IMR-90 (cell line): ENCODE data around the gene ZDHHC3. TPM values are rescaled to one million over a fixed set of nuclear protein-coding genes. Genes with fewer than 3 reads are reported as not detected.

Experiments
- ATAC-seq: fragments of 200-7000 bp; cut with Tn5 transposase; 2 replicates; pipeline ENCODE4 v1.9.1; 2020; ENCODE audit warnings: low read depth, mild to moderate bottlenecking, moderate library complexity
- BruUV-seq: library from RNA; stranded (reverse); fragments of 400-500 nt; replicated peaks from 2 replicates; lab custom pipeline; 2021; lab: Mats Ljungman, UMichigan
- CTCF ChIA-PET: fragments of 300-600 bp; formaldehyde crosslinking; extraction: SDS; loops from one replicate; lab custom pipeline; 2021; ENCODE audit warnings: antibody characterized with exemption; lab: Yijun Ruan, JAX
- POLR2A ChIA-PET: fragments of 300-600 bp; sonication (Branson Sonifier 250); formaldehyde crosslinking; loops from one replicate; lab custom pipeline; 2022; ENCODE audit warnings: antibody characterized with exemption; ENCODE audit not compliant: unreplicated experiment; lab: Charles Lee
- DNase-seq: peaks from one replicate; pipeline ENCODE4 v3.0.0; 2013
- H2AFZ ChIP-seq: replicated peaks from 2 replicates; pipeline ENCODE3; 2013; ENCODE audit warnings: low read length, mild to moderate bottlenecking; ENCODE audit not compliant: poor library complexity
- H2AK5ac ChIP-seq: 2 replicates; pipeline ENCODE4 v1.6.1; 2013; ENCODE audit warnings: low read depth, low read length, inconsistent platforms
- H2AK9ac ChIP-seq: replicated peaks from 2 replicates; pipeline ENCODE3; 2013; ENCODE audit warnings: mild to moderate bottlenecking, low read depth, low read length, moderate library complexity; ENCODE audit not compliant: poor library complexity
- H2BK120ac ChIP-seq: 2 replicates; pipeline ENCODE4 v1.6.1; 2013; ENCODE audit warnings: low read depth, low read length, inconsistent platforms
- H2BK15ac ChIP-seq: 3 replicates; pipeline ENCODE4 v1.6.1; 2013; ENCODE audit warnings: low read depth, low read length, inconsistent platforms
- H2BK20ac ChIP-seq: 2 replicates; pipeline ENCODE4 v1.6.1; 2013; ENCODE audit warnings: low read depth, mild to moderate bottlenecking, inconsistent platforms, low read length, moderate library complexity
- H2BK5ac ChIP-seq: 2 replicates; pipeline ENCODE4 v1.6.1; 2013; ENCODE audit warnings: mild to moderate bottlenecking, low read depth, low read length, inconsistent platforms; ENCODE audit not compliant: poor library complexity, severe bottlenecking
- H3K14ac ChIP-seq: replicated peaks from 2 replicates; pipeline ENCODE4 v1.6.1; 2013; ENCODE audit warnings: low read depth, low read length, inconsistent platforms
- H3K18ac ChIP-seq: 2 replicates; pipeline ENCODE4 v1.6.1; 2013; ENCODE audit warnings: low read depth, low read length, control low read depth
- H3K23ac ChIP-seq: 2 replicates; pipeline ENCODE4 v1.6.1; 2013; ENCODE audit warnings: low read depth, low read length, inconsistent platforms
- H3K27ac ChIP-seq: 2 replicates; pipeline ENCODE4 v1.5.1; 2013; ENCODE audit warnings: mild to moderate bottlenecking, control low read depth, low read length; ENCODE audit not compliant: insufficient read depth
- H3K27me3 ChIP-seq: 2 replicates; pipeline ENCODE4 v1.6.1; 2013; ENCODE audit warnings: low read length; ENCODE audit not compliant: control insufficient read depth, insufficient read depth
- H3K36me3 ChIP-seq: 2 replicates; pipeline ENCODE4 v1.6.1; 2013; ENCODE audit warnings: low read length, mixed read lengths; ENCODE audit not compliant: control insufficient read depth, insufficient read depth
- H3K4ac ChIP-seq: 2 replicates; pipeline ENCODE4 v1.6.1; 2013; ENCODE audit warnings: low read depth, low read length, inconsistent platforms
- H3K4me1 ChIP-seq: 2 replicates; pipeline ENCODE4 v1.6.1; 2013; ENCODE audit warnings: low read length, mixed read lengths; ENCODE audit not compliant: control insufficient read depth, insufficient read depth
- H3K4me2 ChIP-seq: 2 replicates; pipeline ENCODE4 v1.6.1; 2013; ENCODE audit warnings: low read depth, mild to moderate bottlenecking, control low read depth, low read length, moderate library complexity
- H3K4me3 ChIP-seq: 2 replicates; pipeline ENCODE4 v1.5.1; 2013; ENCODE audit warnings: low read depth, mild to moderate bottlenecking, control low read depth, low read length, moderate library complexity; ENCODE audit not compliant: insufficient read depth
- H3K56ac ChIP-seq: 2 replicates; pipeline ENCODE4 v1.6.1; 2013; ENCODE audit warnings: low read length, inconsistent platforms; ENCODE audit not compliant: insufficient read depth; ENCODE audit errors: extremely low read depth
- H3K79me1 ChIP-seq, 2 experiments: 2 replicates each; pipeline ENCODE4 v1.6.1; 2013; ENCODE audit warnings: low read length in 2 of 2, inconsistent platforms in 1 of 2, low read depth in 1 of 2
- H3K9ac ChIP-seq: 2 replicates; pipeline ENCODE4 v1.6.1; 2013; ENCODE audit warnings: low read depth, low read length, control low read depth
- H3K9me1 ChIP-seq: 2 replicates; pipeline ENCODE4 v1.6.1; 2013; ENCODE audit warnings: low read length, inconsistent platforms; ENCODE audit not compliant: insufficient read depth
- H3K9me3 ChIP-seq: 2 replicates; pipeline ENCODE4 v1.6.1; 2013; ENCODE audit warnings: low read length; ENCODE audit not compliant: control insufficient read depth, insufficient read depth
- H4K20me1 ChIP-seq: 2 replicates; pipeline ENCODE4 v1.6.1; 2013; ENCODE audit warnings: low read length, inconsistent platforms; ENCODE audit not compliant: insufficient read depth
- H4K5ac ChIP-seq: 2 replicates; pipeline ENCODE4 v1.6.1; 2013; ENCODE audit warnings: mild to moderate bottlenecking, low read depth, low read length, control low read depth
- H4K8ac ChIP-seq, 2 experiments: 2 replicates each; pipeline ENCODE4 v1.6.1; 2013; ENCODE audit warnings: low read depth in 2 of 2, low read length in 2 of 2, control low read depth in 1 of 2, inconsistent platforms in 1 of 2
- H4K91ac ChIP-seq: 2 replicates; pipeline ENCODE4 v1.6.1; 2013; ENCODE audit warnings: low read depth, low read length, inconsistent platforms; ENCODE audit not compliant: insufficient read depth
- BHLHE40 ChIP-seq: fragments of 150-350 bp; IDR thresholded peaks from 2 replicates; pipeline ENCODE4 v1.6.1; 2016; ENCODE audit warnings: mild to moderate bottlenecking, low read depth, low read length
- CEBPB ChIP-seq: IDR thresholded peaks from 2 replicates; pipeline ENCODE4 v1.6.1; 2012; ENCODE audit warnings: low read depth, low read length, improper control_type of control experiment
- CHD1 ChIP-seq: IDR thresholded peaks from 2 replicates; pipeline ENCODE4 v1.6.1; 2012; ENCODE audit warnings: low read depth, low read length, improper control_type of control experiment
- ELK1 ChIP-seq: fragments of 150-350 bp; IDR thresholded peaks from 2 replicates; pipeline ENCODE4 v1.6.1; 2016; ENCODE audit warnings: low read depth, mild to moderate bottlenecking, low read length, moderate library complexity, borderline replicate concordance
- FOS ChIP-seq: fragments of 150-350 bp; IDR thresholded peaks from 2 replicates; pipeline ENCODE4 v1.6.1; 2016; ENCODE audit warnings: low read depth, low read length
- MAFK ChIP-seq: IDR thresholded peaks from 2 replicates; pipeline ENCODE4 v1.6.1; 2012; ENCODE audit warnings: low read depth, low read length, improper control_type of control experiment
- MAZ ChIP-seq: IDR thresholded peaks from 2 replicates; pipeline ENCODE4 v1.6.1; 2012; ENCODE audit warnings: low read depth, mild to moderate bottlenecking, low read length, improper control_type of control experiment, moderate library complexity, borderline replicate concordance
- MXI1 ChIP-seq: IDR thresholded peaks from 2 replicates; pipeline ENCODE4 v1.6.1; 2012; ENCODE audit warnings: low read depth, mild to moderate bottlenecking, low read length, moderate library complexity, borderline replicate concordance
- NFE2L2 ChIP-seq: fragments of 150-350 bp; IDR thresholded peaks from 2 replicates; pipeline ENCODE4 v1.6.1; 2016; ENCODE audit warnings: low read depth, mild to moderate bottlenecking, low read length
- POLR2A ChIP-seq: IDR thresholded peaks from 2 replicates; pipeline ENCODE4 v1.6.1; 2012; ENCODE audit warnings: mild to moderate bottlenecking, low read depth, low read length
- RAD21 ChIP-seq: IDR thresholded peaks from 2 replicates; pipeline ENCODE4 v1.6.1; 2012; ENCODE audit warnings: low read length, improper control_type of control experiment
- RCOR1 ChIP-seq: IDR thresholded peaks from 2 replicates; pipeline ENCODE4 v1.6.1; 2012; ENCODE audit warnings: mild to moderate bottlenecking, low read length, improper control_type of control experiment; ENCODE audit not compliant: insufficient replicate concordance
- RFX5 ChIP-seq: IDR thresholded peaks from 2 replicates; pipeline ENCODE4 v1.8.0; 2012; ENCODE audit warnings: low read depth, mild to moderate bottlenecking, low read length, moderate library complexity
- SMC3 ChIP-seq: fragments of 150-350 bp; IDR thresholded peaks from 2 replicates; pipeline ENCODE4 v1.6.1; 2016; ENCODE audit warnings: low read depth, mild to moderate bottlenecking, antibody characterized with exemption, low read length, moderate library complexity
- USF2 ChIP-seq: fragments of 150-350 bp; IDR thresholded peaks from 2 replicates; pipeline ENCODE4 v1.6.1; 2017; ENCODE audit warnings: mild to moderate bottlenecking, antibody characterized with exemption, low read length, low read depth
- WGBS, 2 experiments: methylation state at CpG; one replicate each; pipeline versions ENCODE4 v1.1.5 to v1.1.7; 2013; ENCODE audit warnings: missing lambda C conversion rate in 2 of 2; ENCODE audit not compliant: insufficient read length in 1 of 2; ENCODE audit errors: extremely low coverage in 2 of 2; 5-methylcytosine and 5-hydroxymethylcytosine counted together
- dilution Hi-C: fragments of 300-500 bp; cut with HindIII; formaldehyde crosslinking; loops from one replicate; pipeline ENCODE4 v1.14.3; 2018; ENCODE audit warnings: low sequenced_read_pairs; ENCODE audit not compliant: unreplicated experiment
- in situ Hi-C: fragments of 300-500 bp; cut with MboI; formaldehyde crosslinking; loops from 3 replicates; pipeline ENCODE4 v1.14.3; 2019; ENCODE audit warnings: low sequenced_read_pairs, inconsistent platforms, mixed read lengths
- intact Hi-C: fragments of 100-400 bp; cut with micrococcal nuclease; formaldehyde crosslinking; loops from 2 replicates; pipeline ENCODE4 v1.10.0; 2022
- polyA plus RNA-seq, 3 experiments: library from polyadenylated mRNA; depleted of rRNA; stranded (reverse); fragments of >200 nt; gene quantifications; 2 replicates each; pipeline ENCODE4 v1.2.3, GENCODE V29; 2012; ENCODE audit warnings: low replicate concordance in 1 of 3
- total RNA-seq: library from RNA; depleted of rRNA; stranded (reverse); fragments of >200 nt; gene quantifications from 2 replicates; pipeline ENCODE4 v1.2.3, GENCODE V29; 2012
- TF ChIP-seq, protein P1 (sequence below): conservative IDR thresholded peaks from 2 replicates; pipeline ENCODE4 v1.5.1; 2012; ENCODE audit warnings: mild to moderate bottlenecking, low read depth, low read length, improper control_type of control experiment

ZDHHC3 gene
- total and polyA plus RNA-seq, 2 of the 4 experiments (the other 2 are of a cell fraction) = 57.7 to 59.6 TPM

GRCh38 chr3:44909063-44909462 lies 66.9 kb downstream of the ZDHHC3 start:
- Histone ChIP-seq H4K20me1 (no peaks in the 10 kb centered on the region), H3K56ac (no peak overlapping the region), H4K8ac (no peak overlapping the region), H2BK20ac (no peak overlapping the region), H3K18ac (no peak overlapping the region), H3K79me1 (no peaks in the 10 kb centered on the region), H4K91ac (no peak overlapping the region), H3K14ac (no peak overlapping the region), H3K36me3 (no peaks in the 10 kb centered on the region), H2BK120ac (no peak overlapping the region), H2BK5ac (no peak overlapping the region), H3K4me2 (no peak overlapping the region), H3K9me1 (no peaks in the 10 kb centered on the region), H3K9ac (no peak overlapping the region), H3K27me3 (no peaks in the 10 kb centered on the region; the same call in 1 of the 2 replicates), H3K4me3 (no peak overlapping the region), H4K5ac (no peak overlapping the region), H2AFZ (no peak overlapping the region), H2AK9ac (no peak overlapping the region), H3K27ac (no peak overlapping the region), H3K23ac (no peak overlapping the region), H2BK15ac (no peak overlapping the region), H3K4ac (no peak overlapping the region), H2AK5ac (no peak overlapping the region), H3K9me3 (no peaks in the 10 kb centered on the region), H3K4me1 (no peaks in the 10 kb centered on the region)
- ChIA-PET CTCF (no interaction called here), POLR2A (interaction anchor here (0.6 kb wide), 1 partner anchor 636 kb away, joined by 20 read pairs; no protein-coding TSS in a partner anchor)
- intact Hi-C loops (no loop called here), in situ Hi-C loops (loop anchor here (10.0 kb wide), 1 partner anchor 374 kb away; no protein-coding TSS in a partner anchor), dilution Hi-C loops (no loop called here)
- no CpG with 5 or more reads among the region's 2 CpGs for WGBS, 2 experiments
- TF ChIP-seq USF2 (no peak), RCOR1 (no peak), RFX5 (no peak), MAFK (no peak), MXI1 (no peak), POLR2A (no peak), RAD21 (no peak), ELK1 (no peak), FOS (no peak), CEBPB (no peak), MAZ (no peak), SMC3 (no peak), NFE2L2 (no peak), BHLHE40 (no peak), CHD1 (no peak)
- TF ChIP-seq, protein P1, sequence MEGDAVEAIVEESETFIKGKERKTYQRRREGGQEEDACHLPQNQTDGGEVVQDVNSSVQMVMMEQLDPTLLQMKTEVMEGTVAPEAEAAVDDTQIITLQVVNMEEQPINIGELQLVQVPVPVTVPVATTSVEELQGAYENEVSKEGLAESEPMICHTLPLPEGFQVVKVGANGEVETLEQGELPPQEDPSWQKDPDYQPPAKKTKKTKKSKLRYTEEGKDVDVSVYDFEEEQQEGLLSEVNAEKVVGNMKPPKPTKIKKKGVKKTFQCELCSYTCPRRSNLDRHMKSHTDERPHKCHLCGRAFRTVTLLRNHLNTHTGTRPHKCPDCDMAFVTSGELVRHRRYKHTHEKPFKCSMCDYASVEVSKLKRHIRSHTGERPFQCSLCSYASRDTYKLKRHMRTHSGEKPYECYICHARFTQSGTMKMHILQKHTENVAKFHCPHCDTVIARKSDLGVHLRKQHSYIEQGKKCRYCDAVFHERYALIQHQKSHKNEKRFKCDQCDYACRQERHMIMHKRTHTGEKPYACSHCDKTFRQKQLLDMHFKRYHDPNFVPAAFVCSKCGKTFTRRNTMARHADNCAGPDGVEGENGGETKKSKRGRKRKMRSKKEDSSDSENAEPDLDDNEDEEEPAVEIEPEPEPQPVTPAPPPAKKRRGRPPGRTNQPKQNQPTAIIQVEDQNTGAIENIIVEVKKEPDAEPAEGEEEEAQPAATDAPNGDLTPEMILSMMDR = no peak
- BruUV-seq = no TSS peak
- no peak for ATAC-seq
- no peak for DNase-seq
